Spleen (tissue), 11 donors: ENCODE results near the gene MAGEB17. TPM values are rescaled to one million over a fixed set of nuclear protein-coding genes. Genes with fewer than 3 reads are reported as not detected.
"Not testable (repeated sequence)": the region's sequence is repeated elsewhere in the genome, so short reads cannot be mapped to it uniquely, and the experiment has no call there.

Source experiments
- DNase-seq: peaks from one replicate; pipeline ENCODE4 v3.0.0-alpha.2; 2020
- H3K27ac ChIP-seq, 8 donors: fragments of 200-600 bp; sonication (generic) in 7 of 8; 1 replicate in 4 of 8; 2 replicates in 4 of 8; pipeline versions ENCODE4 v1.5.0 to v1.8.0; 2016 to 2021; ENCODE audit warnings: inconsistent platforms in 4 of 8, mild to moderate bottlenecking in 4 of 8, moderate library complexity in 1 of 8
- H3K27me3 ChIP-seq, 7 donors: fragments of 200-600 bp; sonication (generic) in 6 of 7; replicated peaks in 1 of 7; 1 replicate in 4 of 7; 2 replicates in 3 of 7; pipeline versions ENCODE4 v1.5.0 to v1.8.0; 2016 to 2021; ENCODE audit warnings: inconsistent platforms in 3 of 7, mild to moderate bottlenecking in 1 of 7
- H3K36me3 ChIP-seq, 6 donors: fragments of 200-600 bp; sonication (generic) in 5 of 6; 1 replicate in 4 of 6; 2 replicates in 2 of 6; pipeline versions ENCODE4 v1.5.0 to v1.8.0; 2016 to 2021; ENCODE audit warnings: inconsistent platforms in 2 of 6
- H3K4me1 ChIP-seq, 6 donors: fragments of 200-600 bp; sonication (generic) in 5 of 6; 1 replicate in 3 of 6; 2 replicates in 3 of 6; pipeline versions ENCODE4 v1.5.0 to v1.8.0; 2016 to 2021; ENCODE audit warnings: inconsistent platforms in 3 of 6
- H3K4me3 ChIP-seq, 8 donors: fragments of 200-600 bp; sonication (generic) in 7 of 8; 1 replicate in 4 of 8; 2 replicates in 4 of 8; pipeline versions ENCODE4 v1.5.0 to v1.8.0; 2016 to 2021; ENCODE audit warnings: inconsistent platforms in 4 of 8, mild to moderate bottlenecking in 4 of 8, moderate library complexity in 2 of 8
- H3K9me3 ChIP-seq, 8 donors: fragments of 200-600 bp; sonication (generic) in 7 of 8; 1 replicate in 4 of 8; 2 replicates in 4 of 8; pipeline versions ENCODE4 v1.5.0 to v1.8.0; 2016 to 2021; ENCODE audit warnings: inconsistent platforms in 4 of 8
- CTCF ChIP-seq, 11 experiments: fragments of 200-600 bp in 7 of 11; fragments of 450-650 bp in 4 of 11; sonication (generic) in 4 of 11; IDR thresholded peaks in 8 of 11; conservative IDR thresholded peaks in 3 of 11; 1 replicate in 7 of 11; 2 replicates in 4 of 11; pipeline versions ENCODE4 v1.4.0 to v1.8.0; 2016 to 2021; ENCODE audit warnings: antibody characterized with exemption in 11 of 11, inconsistent platforms in 4 of 11, mild to moderate bottlenecking in 1 of 11
- POLR2A ChIP-seq, 3 donors: fragments of 450-650 bp; IDR thresholded peaks; one replicate each; pipeline ENCODE4 v1.5.1; 2017; ENCODE audit warnings: antibody characterized with exemption in 3 of 3, mild to moderate bottlenecking in 1 of 3
- POLR2AphosphoS5 ChIP-seq, 3 donors: sonication (generic); formaldehyde crosslinking; IDR thresholded peaks; one replicate each; pipeline ENCODE4 v1.5.1; 2017; ENCODE audit warnings: antibody characterized with exemption in 3 of 3
- WGBS, 5 donors: extraction: QIAGEN DNeasy Blood & Tissue Kit in 3 of 5; methylation state at CpG; one replicate each; pipeline versions ENCODE4 v1.1.5 to v1.1.7; 2013 to 2018; 5-methylcytosine and 5-hydroxymethylcytosine counted together
- intact Hi-C: fragments of 100-400 bp; cut with DNase I; formaldehyde crosslinking; loops from one replicate; pipeline ENCODE4 v1.15.0; 2023; ENCODE audit warnings: low total_unique reads
- polyA plus RNA-seq, 3 donors: library from polyadenylated mRNA; stranded (reverse); fragments of 200-250 nt; gene quantifications; one replicate each; pipeline ENCODE4 v1.2.1, GENCODE V29; 2013
- total RNA-seq, 7 donors: library from RNA; depleted of rRNA in 3 of 7; stranded (reverse); fragments of >200 nt in 3 of 7; fragmentation: NEBNext Ultra II Directional in 4 of 7; extraction: Animal tissue kit (Norgen Biotek cat#: 25700) in 4 of 7; gene quantifications; one replicate each; pipeline versions ENCODE4 v1.1.0 to v1.2.1, GENCODE V29; 2016 to 2021
- donor health status: healthy with polysubstance abuse.
- donor health status: DM: no; HTN: no; CAD: no; lungs with moderate emphysema.
- donor health status: DM: no; HTN: no; CAD: no.
- donor health status: Bipolar disorder and iron deficiency.
- donor health status: healthy.
- donor health status: DM: no; HTN: no; CAD: no.
- donor health status: DM: yes; HTN: yes; CAD: no.

The MAGEB17 gene
- total and polyA plus RNA-seq, 10 donors: 0.05 to 0.25 (median 0.06) TPM; not detected in 6

GRCh38 chrX:16155581-16156096, 11.6 kb upstream of the MAGEB17 start:
- no peaks in the 10 kb centered on the region for H3K4me1 ChIP-seq
- H3K36me3 ChIP-seq: no peaks in the 10 kb centered on the region
- no peaks in the 10 kb centered on the region for H3K9me3 ChIP-seq
- TF ChIP-seq POLR2AphosphoS5 (IDR thresholded peaks at IDR 0.05) (no peak), POLR2A (IDR thresholded peaks at IDR 0.05) (no peak), CTCF (IDR thresholded peaks at IDR 0.05 in 8 of 11, conservative IDR thresholded peaks at IDR 0.05 in 3 of 11) (no peak)
- intact Hi-C loops: no loop called here
- no peaks in the 10 kb centered on the region for H3K27me3 ChIP-seq
- DNase-seq: no peak
- WGBS, 5 donors: 59 to 79% (median 69%) methylated on average over 5 of the region's 5 CpGs
- H3K27ac ChIP-seq: no peak overlapping the region
- H3K4me3 ChIP-seq: no peak overlapping the region

- intact Hi-C loops: no loop called here
- no peak for TF ChIP-seq POLR2AphosphoS5 (IDR thresholded peaks at IDR 0.05)
- TF ChIP-seq POLR2A (IDR thresholded peaks at IDR 0.05): no peak
- no peak for TF ChIP-seq CTCF (IDR thresholded peaks at IDR 0.05 in 8 of 11, conservative IDR thresholded peaks at IDR 0.05 in 3 of 11)
- 84 to 97% (median 90%) methylated on average over 5 of the region's 5 CpGs for WGBS, 5 donors
- Histone ChIP-seq H3K27ac (no peak overlapping the region), H3K4me3 (no peak overlapping the region), H3K27me3 (peaks cover 0 to 5% (median 0%) of the 10 kb centered on the region in 7 donors), H3K9me3 (no peaks in the 10 kb centered on the region), H3K36me3 (no peaks in the 10 kb centered on the region), H3K4me1 (no peaks in the 10 kb centered on the region)
- DNase-seq: no peak
Observed at GRCh38 chrX:16156692-16157331, 10.5 kb upstream of the MAGEB17 start.

- H3K36me3 ChIP-seq: no peaks in the 10 kb centered on the region
- no peak overlapping the region for H3K4me3 ChIP-seq
- peaks cover 0 to 5% (median 0%) of the 10 kb centered on the region in 7 donors for H3K27me3 ChIP-seq
- H3K4me1 ChIP-seq: no peaks in the 10 kb centered on the region
- H3K27ac ChIP-seq: no peak overlapping the region
- TF ChIP-seq POLR2AphosphoS5 (IDR thresholded peaks at IDR 0.05) (no peak), CTCF (IDR thresholded peaks at IDR 0.05 in 8 of 11, conservative IDR thresholded peaks at IDR 0.05 in 3 of 11) (no peak), POLR2A (IDR thresholded peaks at IDR 0.05) (no peak)
- intact Hi-C loops: no loop called here
- DNase-seq: no peak
- H3K9me3 ChIP-seq: peaks cover 0 to 2% (median 0%) of the 10 kb centered on the region in 8 donors
- 71 to 88% (median 81%) methylated on average over 3 of the region's 3 CpGs for WGBS, 5 donors
Observed at GRCh38 chrX:16160729-16161128, 6.6 kb upstream of the MAGEB17 start.

DNA sequence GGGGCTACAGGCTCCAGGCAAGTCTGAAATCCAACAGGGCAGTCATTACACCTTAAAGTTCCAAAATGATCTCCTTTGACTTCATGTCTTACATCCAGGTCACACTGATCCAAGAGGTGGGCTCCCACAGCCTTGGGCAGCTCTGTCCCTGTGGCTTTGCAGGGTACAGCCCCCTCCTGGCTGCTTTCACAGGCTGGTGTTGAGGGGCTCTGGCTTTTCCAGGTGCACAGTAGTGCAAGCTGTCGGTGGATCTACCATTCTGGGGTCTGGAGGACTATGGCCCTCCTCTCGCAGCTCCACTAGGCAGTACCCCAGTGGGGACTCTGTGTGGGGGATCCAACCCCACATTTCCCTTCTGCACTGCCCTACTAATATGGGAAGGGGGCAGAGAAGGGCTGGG, 6.1 kb upstream of the MAGEB17 start:
- DNase-seq, H3K27ac ChIP-seq, H3K4me1 ChIP-seq, H3K4me3 ChIP-seq, intact Hi-C loops, H3K9me3 ChIP-seq, H3K27me3 ChIP-seq, H3K36me3 ChIP-seq: not testable (repeated sequence)
- 67 to 100% (median 92%) methylated on average over 1 to 2 of the region's 2 CpGs; no CpG with 5 or more reads in 1 of the 5 donors for WGBS, 5 donors
